HFF-Myc (cell line): ENCODE data around the gene FTCD.
"Not testable (repeated sequence)": the region's sequence is repeated elsewhere in the genome, so short reads cannot be mapped to it uniquely, and the experiment has no call there.

ENCODE experiments used
- DNase-seq: peaks from one replicate; pipeline ENCODE4 v3.0.0-alpha.2; 2011; ENCODE audit warnings: low read depth; ENCODE audit errors: extremely low read depth
- H3K4me3 ChIP-seq: replicated peaks from 2 replicates; pipeline ENCODE4 v1.5.1; 2011; ENCODE audit warnings: low read depth, mild to moderate bottlenecking, control low read depth, low read length
- TF ChIP-seq, protein P1 (sequence below): IDR thresholded peaks from 2 replicates; pipeline ENCODE4 v1.5.1; 2012; ENCODE audit warnings: mild to moderate bottlenecking, low read depth, low read length, control low read depth; ENCODE audit errors: missing control alignments

The FTCD gene, protein sequence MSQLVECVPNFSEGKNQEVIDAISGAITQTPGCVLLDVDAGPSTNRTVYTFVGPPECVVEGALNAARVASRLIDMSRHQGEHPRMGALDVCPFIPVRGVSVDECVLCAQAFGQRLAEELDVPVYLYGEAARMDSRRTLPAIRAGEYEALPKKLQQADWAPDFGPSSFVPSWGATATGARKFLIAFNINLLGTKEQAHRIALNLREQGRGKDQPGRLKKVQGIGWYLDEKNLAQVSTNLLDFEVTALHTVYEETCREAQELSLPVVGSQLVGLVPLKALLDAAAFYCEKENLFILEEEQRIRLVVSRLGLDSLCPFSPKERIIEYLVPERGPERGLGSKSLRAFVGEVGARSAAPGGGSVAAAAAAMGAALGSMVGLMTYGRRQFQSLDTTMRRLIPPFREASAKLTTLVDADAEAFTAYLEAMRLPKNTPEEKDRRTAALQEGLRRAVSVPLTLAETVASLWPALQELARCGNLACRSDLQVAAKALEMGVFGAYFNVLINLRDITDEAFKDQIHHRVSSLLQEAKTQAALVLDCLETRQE

DNA sequence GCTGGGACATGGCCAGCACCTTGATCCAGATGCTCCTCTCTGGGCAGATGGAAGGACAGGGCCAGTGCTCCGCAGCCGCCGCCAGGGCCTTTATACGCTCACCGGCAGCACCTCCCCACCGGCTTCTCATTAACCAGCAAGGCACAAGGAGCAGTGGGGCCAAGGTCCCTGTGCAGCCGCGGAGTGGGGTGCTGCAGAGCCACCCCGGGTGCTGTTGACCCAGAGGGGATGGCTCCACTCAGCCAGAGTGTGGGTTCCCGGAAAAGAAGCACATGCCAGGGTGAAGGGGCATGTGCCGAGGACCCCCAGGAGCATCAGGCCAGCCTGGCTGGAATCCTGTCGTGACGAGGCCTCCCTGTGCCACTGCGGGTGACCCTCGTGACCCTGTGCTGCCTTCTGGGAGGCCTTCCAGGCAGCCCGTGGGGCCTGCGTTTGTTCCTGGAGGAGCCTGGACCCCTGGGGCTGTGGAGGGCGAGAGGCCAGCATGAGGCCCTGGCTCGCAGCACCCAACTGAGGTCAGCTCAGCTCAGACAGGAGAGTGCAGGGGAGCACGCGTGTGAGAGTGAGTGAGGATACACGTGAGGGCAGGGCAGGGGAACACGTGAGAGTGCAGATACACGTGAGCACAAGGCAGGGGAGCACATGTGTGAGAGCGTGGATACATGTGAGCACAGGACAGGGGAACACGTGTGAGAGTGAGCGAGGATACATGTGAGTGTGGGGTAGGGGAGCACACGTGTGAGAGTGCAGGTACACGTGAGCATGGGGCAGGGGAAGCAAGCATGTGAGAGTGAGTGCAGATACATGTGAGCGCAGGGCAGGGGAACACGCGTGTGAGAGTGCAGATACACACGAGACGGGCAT lies at the start of gene FTCD:
Gene FTCD (minus strand): TSS at position 66 of the 864 bp plus-strand sequence. CDS start 56 bp downstream, at position 10.
- TF ChIP-seq, protein P1, sequence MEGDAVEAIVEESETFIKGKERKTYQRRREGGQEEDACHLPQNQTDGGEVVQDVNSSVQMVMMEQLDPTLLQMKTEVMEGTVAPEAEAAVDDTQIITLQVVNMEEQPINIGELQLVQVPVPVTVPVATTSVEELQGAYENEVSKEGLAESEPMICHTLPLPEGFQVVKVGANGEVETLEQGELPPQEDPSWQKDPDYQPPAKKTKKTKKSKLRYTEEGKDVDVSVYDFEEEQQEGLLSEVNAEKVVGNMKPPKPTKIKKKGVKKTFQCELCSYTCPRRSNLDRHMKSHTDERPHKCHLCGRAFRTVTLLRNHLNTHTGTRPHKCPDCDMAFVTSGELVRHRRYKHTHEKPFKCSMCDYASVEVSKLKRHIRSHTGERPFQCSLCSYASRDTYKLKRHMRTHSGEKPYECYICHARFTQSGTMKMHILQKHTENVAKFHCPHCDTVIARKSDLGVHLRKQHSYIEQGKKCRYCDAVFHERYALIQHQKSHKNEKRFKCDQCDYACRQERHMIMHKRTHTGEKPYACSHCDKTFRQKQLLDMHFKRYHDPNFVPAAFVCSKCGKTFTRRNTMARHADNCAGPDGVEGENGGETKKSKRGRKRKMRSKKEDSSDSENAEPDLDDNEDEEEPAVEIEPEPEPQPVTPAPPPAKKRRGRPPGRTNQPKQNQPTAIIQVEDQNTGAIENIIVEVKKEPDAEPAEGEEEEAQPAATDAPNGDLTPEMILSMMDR = no peak
- no peak for DNase-seq
- H3K4me3 ChIP-seq = no peak within 1 kb of the TSS

DNA sequence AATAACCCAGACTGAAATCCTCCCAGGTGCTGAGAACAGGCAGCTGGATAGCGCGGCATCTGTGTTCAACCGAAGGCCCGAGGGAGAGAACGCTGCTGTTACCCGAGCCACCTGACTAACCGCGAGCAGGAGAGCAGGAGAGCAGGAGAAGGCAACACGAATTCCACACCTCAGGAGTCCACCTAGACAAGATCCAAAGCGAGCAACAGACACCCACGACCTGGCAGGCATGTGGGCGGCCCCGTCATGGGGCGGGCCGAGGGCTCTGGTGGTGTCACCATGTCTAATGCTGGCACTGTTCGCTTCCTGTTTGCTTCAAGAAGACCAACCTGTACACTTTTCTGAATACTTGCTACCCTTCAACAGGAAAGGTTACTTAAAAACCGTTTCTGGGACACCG lies 49.8 kb upstream of the FTCD start:
- no peak for DNase-seq

DNA sequence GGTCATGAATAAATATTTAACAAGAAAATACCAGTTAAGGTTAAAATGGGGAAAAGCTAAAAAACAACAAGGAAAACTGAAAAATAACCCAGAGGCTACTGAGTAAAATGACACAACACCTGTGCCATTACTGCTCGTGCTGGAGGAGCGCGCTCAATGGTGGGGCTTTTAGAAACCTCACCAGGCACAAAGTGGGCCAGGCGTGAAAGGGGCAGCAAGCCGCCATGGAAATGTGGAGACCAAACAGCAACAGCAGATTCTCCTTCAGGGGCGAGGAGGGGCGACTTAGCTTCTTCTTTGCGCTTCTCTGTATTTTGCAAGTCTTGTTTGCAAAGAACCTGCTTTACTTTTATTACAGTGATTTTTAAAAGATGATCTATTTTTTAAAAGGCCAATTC lies 47.8 kb upstream of the FTCD start:
- DNase-seq = no peak

More for the DNA sequence above, 49.8 kb upstream of the FTCD start:
- H3K4me3 ChIP-seq = no peak overlapping the region
- TF ChIP-seq, protein P1 = no peak

DNA sequence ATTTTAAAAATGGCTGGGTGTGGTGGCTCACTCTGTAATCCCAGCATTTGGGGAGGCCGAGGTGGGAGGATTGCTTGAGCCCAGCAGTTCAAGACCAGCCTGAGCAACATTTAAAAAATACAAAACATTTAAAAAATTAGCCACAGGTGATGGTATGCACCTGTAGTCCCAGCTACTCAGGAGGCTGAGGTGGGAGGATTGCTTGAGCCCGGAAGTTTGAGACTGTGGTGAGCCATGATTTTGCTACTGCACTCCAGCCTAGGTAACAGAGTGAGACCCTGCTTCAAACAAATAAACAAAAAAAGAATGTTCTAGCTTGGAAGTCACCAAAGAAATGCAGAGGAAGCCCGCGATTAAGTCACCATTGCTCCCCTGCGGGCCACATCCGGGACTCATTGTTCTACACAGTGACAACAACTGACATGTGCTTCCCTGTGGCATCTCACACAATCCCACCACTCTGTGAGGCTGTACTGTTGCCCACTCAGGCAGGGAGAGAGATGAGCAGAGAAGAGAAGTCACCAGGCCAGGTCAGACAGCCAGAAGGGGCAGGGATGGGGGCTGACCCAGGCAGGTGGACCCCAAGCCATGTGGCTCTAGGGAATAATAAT lies 47.3 kb upstream of the FTCD start:
- TF ChIP-seq, protein P1 = no peak
- DNase-seq = no peak
- H3K4me3 ChIP-seq = no peak overlapping the region

More for the DNA sequence above, 47.8 kb upstream of the FTCD start:
- no peak overlapping the region for H3K4me3 ChIP-seq
- TF ChIP-seq, protein P1 = no peak

DNA sequence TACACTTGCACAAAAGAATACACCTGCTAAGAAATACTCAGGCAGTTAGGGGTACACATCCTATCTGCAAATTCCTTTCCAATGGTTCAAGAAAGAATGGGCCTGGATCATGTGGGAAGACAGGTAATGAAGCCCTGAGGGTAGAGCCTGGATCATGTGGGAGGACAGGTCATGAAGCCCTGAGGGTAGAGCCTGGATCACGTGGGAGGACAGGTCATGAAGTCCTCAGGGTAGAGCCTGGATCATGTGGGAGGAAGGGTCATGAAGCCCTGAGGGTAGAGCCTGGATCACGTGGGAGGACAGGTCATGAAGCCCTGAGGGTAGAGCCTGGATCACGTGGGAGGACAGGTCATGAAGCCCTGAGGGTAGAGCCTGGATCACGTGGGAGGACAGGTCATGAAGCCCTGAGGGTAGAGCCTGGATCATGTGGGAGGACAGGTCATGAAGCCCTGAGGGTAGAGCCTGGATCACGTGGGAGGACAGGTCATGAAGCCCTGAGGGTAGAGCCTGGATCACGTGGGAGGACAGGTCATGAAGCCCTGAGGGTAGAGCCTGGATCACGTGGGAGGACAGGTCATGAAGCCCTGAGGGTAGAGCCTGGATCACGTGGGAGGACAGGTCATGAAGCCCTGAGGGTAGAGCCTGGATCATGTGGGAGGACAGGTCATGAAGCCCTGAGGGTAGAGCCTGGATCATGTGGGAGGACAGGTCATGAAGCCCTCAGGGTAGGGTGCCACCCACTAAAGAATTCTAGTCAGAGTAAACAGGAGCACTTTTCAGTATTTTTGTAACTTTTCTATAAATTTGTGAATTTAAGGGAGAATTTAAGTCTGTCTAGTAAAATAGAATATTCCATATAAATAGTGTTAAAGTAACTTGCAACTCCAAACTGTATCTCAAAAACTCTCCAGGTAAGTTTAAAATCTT lies 45.8 kb upstream of the FTCD start:
- DNase-seq, H3K4me3 ChIP-seq: not testable (repeated sequence)

DNA sequence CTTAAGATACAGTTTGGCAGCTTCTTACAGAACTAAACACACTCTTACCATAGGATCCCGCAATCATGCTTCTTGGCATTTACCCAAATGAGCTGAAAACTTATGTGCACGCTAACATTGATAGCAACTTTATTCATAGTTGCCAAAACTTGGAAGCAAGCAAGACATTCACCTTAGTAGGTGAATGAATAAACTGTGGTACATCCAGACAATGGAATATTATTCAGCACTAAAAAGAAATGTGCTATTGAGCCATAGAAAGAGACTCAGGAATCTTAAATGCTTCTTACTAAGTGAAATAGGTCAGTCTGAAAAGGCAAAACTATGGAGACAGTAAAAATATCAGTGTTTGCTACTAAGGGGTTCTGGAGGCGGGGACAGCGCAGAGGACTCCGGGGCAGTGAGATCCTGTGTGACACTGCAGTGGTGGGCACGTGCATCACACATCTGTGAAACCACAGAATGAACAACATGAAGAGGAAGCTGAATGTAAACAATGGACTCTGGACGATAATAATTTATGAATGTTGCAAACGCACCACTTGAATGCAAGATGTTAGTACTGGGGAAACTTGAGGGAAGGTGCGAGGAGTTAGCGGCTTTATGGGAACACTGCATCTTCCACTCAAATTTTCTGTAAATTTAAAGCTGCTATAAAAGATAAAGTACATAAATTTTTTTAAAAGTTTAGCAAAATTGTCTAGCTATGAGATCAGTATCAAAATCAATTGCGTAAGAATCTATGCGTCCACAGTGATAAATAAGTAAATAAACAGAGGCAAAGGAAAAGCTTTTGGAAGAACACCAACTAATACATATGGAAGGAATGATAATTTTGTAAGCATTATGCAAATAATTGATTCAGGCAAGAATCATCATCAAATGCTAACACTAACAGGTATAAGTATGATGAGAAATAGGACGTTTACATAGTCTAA lies 44.3 kb upstream of the FTCD start:
- TF ChIP-seq, protein P1 = no peak
- no peak for DNase-seq
- H3K4me3 ChIP-seq = no peak overlapping the region
